Left renal pelvis (tissue), 4 donors: Measurements from ENCODE around the gene PWWP2A. TPM values are rescaled to one million over a fixed set of nuclear protein-coding genes. Genes with fewer than 3 reads are reported as not detected.
A peak's percentile ranks its signal among the peaks of the same experiment; 100 is the strongest.
"Not testable (repeated sequence)": the region's sequence is repeated elsewhere in the genome, so short reads cannot be mapped to it uniquely, and the experiment has no call there.

Experiments used
- DNase-seq, 4 donors: peaks; one replicate each; pipeline ENCODE4 v3.0.0-alpha.2; 2013; ENCODE audit warnings: low read depth in 4 of 4, low spot score in 3 of 4
- polyA plus RNA-seq, 4 donors: library from polyadenylated mRNA; unstranded; fragments of 120-200 nt; gene quantifications; one replicate each; pipeline ENCODE4 v1.2.1, GENCODE V29; 2013; ENCODE audit not compliant: insufficient read length in 4 of 4

The PWWP2A gene
- polyA plus RNA-seq: 10 to 100 TPM; 25.0 to 34.3 (median 33.0) TPM

- DNase-seq: peak; percentile 100
Measured at GRCh38 chr5:160119142-160119904, at the start of gene PWWP2A. TSS of gene PWWP2A (minus strand) at chr5:160119450. CDS start at chr5:160119388, 62 bp downstream.

GRCh38 chr5:160167624-160168165, 48.4 kb upstream of the PWWP2A start:
- DNase-seq: no peak

DNA sequence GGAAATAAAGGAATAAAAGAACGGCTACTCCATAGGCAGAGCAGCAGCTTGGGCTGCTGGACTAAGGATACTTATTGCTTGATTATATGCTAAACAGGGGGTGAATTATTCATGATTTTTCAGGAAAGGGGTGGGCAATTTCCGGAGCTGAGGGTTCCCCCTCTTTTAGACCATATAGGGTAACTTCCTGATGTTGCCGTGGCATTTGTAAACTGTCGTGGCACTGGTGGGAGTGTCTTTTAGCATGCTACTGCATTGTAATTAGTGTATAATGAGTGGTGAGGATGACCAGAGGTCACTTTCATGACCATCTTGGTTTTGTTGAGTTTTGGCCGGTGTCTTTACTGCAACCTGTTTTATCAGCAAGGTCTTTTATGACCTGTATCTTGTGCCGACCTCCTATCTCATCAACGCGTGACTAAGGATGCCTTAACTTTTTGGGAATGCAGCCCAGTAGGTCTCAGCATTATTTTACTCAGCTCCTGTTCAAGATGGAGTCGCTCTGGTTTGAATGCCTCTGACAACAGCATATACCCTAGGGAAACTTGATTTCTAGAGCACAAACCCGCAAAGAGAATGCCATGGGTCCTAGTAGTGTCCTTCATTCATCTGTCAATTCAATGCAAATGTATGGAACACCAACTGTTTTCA, 47.8 kb upstream of the PWWP2A start:
- DNase-seq: no peak

- DNase-seq: no peak
Measured at GRCh38 chr5:160166069-160166972, 47.1 kb upstream of the PWWP2A start.

DNA sequence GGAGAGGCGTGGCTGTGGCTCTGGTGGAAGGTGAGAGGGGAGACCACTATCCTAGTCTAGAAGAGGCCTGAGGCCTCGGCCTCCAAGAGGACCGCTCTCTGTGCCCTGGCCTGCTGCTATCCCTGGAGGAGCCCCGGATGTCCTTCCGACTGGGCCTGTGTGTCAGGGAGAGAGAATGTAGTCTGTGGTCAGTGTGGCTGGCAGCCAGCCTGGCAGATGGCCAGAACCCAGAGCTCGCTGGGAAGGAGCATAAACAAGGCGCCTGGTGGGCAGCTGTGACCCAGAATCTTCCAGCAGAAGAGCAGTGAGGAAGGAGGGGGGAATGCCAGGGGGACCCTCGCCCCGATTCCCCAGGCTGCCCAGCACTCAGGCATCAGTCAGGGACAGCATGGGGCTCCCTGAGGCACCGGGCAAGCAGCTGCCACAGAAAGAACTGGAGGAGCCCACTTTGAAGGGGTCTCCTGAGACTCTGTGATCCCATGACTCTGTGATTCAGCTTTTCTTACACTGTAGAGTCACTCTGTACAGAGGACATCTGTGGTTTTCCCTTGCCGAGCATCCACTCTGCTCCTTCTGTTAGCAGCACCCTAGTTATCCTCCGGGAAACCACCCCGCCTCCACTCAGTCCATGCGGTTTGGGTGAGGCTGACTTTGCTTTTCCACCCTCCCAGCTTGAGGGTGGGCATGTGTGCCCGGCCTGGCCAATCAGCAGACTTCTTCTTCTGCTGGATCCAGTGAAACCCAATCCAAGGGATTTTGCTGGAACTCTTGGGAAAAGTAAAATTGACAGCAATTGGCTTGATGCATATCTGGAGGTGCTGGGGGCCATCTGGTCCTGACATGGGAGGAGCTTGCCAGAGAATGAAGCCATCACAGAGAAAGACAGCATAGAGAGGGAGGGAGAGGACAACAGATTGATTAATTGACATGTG, 46.2 kb upstream of the PWWP2A start:
- no peak for DNase-seq

DNA sequence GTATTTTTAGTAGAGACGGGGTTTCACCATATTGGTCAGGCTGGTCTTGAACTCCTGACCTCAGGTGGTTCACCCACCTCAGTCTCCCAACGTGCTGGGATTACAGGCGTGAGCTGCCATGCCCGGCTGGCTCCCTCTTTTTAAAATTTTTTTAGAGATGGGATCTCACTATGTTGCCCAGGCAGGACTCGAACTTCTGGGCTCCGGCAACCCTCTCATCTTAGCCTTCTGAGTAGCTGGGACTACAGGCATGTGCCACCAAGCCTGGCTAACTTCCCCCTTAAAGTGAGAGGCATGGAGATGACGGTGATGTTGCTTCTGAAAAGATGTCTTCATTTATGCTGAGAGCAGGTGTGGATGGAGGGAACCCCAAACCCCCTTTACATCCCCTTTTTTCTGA, 43.7 kb upstream of the PWWP2A start:
- DNase-seq: no peak

- no peak for DNase-seq
Measured at GRCh38 chr5:160161626-160162025, 42.4 kb upstream of the PWWP2A start.

- DNase-seq: not testable (repeated sequence)
Measured at GRCh38 chr5:160160875-160161274, 41.6 kb upstream of the PWWP2A start.

GRCh38 chr5:160159991-160160792, 40.9 kb upstream of the PWWP2A start:
- no peak for DNase-seq

DNA sequence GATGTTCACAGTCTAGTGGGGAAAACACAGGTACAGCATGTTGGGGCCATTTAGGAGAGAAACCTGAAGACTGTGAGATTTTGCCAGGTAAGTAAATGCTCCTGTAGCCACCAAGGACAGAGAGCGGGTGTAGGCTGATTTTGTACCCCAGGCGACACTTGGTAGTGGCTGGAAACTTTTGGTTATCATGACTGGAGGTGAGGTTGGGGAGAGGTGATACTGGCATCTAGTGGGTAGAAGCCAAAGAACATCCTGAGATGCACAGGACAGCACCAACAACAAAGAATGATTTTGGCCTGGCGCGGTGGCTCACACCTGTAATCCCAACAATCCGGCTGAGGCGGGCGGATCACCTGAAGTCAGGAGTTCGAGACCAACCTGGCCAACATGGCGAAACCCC, 38.8 kb upstream of the PWWP2A start:
- no peak for DNase-seq

DNA sequence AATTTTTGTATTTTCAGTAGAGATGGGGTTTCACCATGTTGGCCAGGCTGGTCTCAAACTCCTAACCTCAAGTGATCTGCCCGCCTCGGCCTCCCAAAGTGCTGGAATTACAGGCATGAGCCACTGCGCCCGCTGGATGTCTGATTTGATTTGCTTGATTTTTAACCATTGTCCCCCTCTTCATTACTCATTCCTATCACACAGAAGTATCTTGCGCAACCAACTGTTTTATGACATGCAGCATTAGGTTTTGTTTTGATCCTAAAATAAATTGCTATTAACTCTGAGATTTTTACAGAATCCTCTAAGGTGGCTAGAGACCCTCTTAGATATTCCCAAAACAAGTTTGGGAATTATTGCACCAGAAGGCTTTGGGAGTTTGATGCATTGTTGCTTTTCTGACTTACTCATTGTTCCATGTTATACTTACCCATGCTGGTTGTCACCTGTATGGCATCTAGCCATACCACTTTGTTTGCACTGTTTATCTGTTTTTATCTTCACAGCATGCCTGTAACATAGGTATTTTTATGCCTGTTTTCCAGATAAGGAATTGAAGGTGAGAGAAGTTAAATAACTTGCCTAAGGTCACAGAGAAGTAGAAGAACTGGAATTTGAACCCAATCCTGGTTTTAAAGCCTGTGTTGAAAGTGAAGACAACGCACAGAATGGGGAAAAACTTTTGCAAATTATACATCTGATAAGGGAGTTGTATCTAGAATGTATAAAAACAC, 35.9 kb upstream of the PWWP2A start:
- DNase-seq: no peak

DNA sequence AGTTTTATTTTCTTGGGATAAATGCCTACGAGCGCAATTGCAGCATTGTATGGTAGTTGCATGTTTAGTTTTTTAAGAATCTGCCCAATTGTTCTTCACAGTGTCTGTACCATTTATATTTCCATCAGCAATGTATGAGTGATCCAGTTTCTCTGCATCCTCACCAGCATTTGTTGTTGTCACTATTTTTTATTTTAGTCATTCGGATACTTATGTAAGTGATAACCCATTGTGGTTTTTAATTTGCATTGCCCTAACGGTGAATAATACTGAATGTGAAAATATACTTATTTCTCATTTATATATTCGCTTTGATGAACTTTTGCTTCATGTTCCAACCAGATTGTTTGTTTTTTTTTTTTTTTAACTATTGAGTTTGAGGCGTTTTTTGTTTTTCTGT, 33.7 kb upstream of the PWWP2A start:
- DNase-seq: no peak

DNA sequence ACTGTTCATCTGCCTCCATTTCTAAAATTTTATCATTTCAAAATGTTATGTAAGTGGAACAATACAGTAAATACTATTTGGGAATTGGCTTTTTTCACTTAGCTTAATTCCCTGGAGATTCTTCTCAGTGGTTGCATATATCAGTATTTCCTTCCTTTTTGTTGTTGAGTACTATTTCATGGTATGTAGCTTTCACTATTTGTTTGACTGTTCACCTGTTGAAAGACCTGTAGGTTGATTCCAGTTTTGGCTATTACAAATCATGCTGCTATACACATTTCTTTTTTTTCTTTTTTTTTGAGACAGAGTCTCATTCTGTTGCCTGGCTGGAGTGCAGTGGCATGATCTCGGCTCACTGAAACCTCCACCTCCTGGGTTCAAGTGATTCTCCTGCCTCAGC, 33.0 kb upstream of the PWWP2A start:
- no peak for DNase-seq

- no peak for DNase-seq
Measured at GRCh38 chr5:160151017-160151416, 31.8 kb upstream of the PWWP2A start.

- DNase-seq: no peak
Measured at GRCh38 chr5:160150381-160150780, 31.1 kb upstream of the PWWP2A start.

DNA sequence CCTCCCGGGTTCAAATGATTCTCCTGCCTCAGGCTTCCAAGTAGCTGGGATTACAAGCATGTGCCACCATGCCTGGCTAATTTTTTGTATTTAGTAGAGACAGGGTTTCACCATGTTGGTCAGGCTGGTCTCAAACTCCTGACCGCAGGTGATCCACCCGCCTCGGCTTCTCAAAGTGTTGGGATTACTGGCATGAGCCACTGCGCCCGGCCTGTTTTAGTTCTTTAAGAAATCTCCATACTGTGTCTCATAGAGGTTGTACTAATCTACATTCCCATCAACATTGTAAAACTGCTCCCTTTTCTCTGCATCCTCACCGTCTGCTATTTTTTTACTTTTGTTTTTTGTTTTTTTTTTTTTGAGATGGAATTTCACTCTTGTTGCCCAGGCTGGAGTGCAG, 25.2 kb upstream of the PWWP2A start:
- DNase-seq: not testable (repeated sequence)

- DNase-seq: no peak
Measured at GRCh38 chr5:160134332-160134731, 15.1 kb upstream of the PWWP2A start.

DNA sequence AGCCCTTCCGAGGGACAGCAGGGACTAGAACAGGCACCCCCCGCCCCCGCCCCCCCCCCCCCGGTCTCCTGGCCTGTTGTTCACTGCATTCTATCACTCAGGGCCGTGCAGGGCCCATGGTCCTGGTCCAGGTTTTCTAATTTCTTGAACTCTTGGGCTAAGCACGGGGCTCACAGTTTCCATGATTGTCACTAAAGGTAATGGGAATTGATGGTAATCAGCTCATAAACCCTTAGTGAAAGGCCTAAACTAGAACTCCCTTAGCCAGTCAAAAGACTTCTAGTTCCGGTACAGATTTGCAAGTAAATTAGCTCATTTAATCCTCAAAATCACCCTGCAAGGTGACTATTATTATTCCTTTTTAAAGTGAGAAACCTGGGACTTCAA, 14.7 kb upstream of the PWWP2A start:
- DNase-seq: no peak
